Hematopoietic multipotent progenitor cell treated with erythropoietin and hydrocortisone succinate and interleukin-3 and kit ligand, for 17 days (in vitro differentiated cells): Measurements from ENCODE around the gene SPATA13.
"Not testable (repeated sequence)": the region's sequence is repeated elsewhere in the genome, so short reads cannot be mapped to it uniquely, and the experiment has no call there.

Experiments used
- DNase-seq: peaks from one replicate; pipeline ENCODE4 v3.0.0-alpha.2; 2015; ENCODE audit warnings: low spot score

Gene SPATA13

DNA sequence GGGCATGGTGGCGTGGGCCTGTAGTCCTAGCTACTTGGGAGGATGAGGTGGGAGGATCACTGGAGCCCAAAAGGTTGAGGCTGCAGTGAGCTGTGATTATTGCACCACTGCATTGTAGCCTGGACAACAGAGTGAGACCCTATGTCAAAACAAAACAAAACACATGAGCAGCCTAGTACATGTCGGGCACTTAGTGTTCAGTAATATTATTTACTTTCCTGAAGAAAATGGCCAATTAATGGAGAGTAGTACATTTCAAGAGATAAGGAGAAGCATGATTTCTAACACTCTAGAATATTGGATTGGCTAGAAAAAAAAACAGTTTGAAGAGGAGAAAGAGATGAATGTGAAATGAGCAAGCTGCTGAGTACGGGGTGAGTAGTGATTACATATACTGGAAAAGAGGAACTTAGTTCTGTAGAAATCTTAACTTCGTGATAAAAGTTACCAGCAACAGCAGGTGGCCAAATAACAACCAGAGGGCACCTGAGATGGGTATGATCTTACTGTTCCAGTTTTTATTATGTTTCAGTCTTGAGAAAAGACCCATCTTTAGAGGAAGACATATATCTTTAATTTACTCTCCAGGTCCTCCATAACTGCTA is 36.2 kb downstream of the SPATA13 start:
- no peak for DNase-seq

DNA sequence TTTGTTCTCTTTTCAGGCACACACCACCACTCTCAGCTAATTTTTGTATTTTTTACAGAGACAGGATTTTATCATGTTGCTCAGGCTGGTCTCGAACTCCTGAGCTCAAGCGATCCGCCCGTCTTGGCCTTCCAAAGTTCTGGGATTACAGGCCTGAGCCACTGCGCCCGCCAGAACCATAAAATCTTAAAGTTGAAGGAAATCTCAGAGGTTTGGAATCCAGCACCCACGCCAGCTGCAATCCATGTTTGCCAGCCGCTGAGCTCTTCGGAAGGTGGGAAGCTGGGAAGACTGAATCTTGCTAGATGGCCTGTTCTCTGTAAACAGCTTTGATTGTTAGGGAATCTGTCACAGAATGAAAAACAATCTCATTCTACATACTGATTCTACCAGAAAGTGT is 38.5 kb downstream of the SPATA13 start:
- DNase-seq, result no peak

GRCh38 chr13:24202215-24202614 is 41.7 kb downstream of the SPATA13 start:
- DNase-seq, result no peak

DNA sequence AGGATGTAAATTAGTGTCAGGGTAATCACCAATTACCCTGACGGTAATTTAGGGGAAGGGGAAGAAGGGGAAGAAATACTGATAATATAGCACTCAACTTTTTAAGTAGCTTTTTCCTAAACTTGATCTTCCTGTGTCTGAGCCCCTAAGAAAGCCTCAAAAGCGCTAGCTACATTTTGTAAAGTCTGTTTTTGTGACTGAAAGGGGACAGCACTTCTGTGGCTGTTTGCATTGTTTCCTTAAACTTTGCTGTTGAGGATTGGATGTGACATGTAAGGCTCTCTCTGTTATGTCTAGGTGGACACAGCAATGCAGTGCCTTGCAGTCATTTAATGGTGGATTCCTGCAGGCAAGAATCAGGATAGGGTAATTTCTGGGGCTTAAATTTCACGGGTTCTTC is 42.8 kb downstream of the SPATA13 start:
- no peak for DNase-seq

DNA sequence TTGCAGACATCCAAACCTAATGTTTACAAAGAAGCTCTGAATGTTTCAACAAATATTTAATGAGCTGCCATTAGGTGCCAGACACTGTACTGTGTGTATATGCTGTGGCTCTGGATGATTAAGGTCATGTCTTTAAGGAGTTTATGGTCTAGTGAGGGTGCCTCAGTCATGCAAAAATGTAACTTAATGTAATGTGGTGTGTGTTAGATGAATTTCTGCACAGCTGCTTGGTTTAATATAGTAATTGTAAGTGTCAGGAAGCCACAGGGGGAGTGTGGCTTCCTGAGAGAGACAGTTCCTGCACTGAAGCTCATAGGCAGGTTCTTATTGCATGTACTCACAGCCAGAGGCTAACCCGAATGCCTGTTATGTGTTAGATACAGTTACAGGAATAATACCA is 43.3 kb downstream of the SPATA13 start:
- no peak for DNase-seq

GRCh38 chr13:24205076-24205475 is 44.6 kb downstream of the SPATA13 start:
- DNase-seq, result not testable (repeated sequence)

- DNase-seq, result no peak
Measured at GRCh38 chr13:24207841-24208667, 47.5 kb downstream of the SPATA13 start.

- no peak for DNase-seq
Measured at GRCh38 chr13:24209138-24209537, 48.6 kb downstream of the SPATA13 start.

- DNase-seq, result no peak
Measured at GRCh38 chr13:24212254-24212653, 51.7 kb downstream of the SPATA13 start.

DNA sequence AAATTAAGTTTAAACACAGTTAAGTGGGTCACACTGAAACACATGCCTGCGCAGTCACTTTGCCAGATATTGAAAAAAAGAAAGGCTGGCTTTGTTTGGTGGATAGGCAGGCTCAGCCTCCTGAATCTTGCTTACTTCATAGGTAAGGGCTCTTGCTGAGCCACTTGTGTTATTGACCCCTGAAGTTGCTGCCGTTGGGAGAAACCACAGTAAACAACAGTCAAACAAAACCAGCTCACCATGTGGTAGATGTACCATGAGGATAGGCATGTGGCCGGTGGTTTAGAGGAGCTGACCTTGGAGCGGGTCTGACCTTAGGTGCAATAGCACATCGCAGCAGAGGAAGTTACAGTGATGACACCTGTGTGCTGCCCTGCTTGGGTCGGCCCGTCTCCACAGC is 52.2 kb downstream of the SPATA13 start:
- no peak for DNase-seq

DNA sequence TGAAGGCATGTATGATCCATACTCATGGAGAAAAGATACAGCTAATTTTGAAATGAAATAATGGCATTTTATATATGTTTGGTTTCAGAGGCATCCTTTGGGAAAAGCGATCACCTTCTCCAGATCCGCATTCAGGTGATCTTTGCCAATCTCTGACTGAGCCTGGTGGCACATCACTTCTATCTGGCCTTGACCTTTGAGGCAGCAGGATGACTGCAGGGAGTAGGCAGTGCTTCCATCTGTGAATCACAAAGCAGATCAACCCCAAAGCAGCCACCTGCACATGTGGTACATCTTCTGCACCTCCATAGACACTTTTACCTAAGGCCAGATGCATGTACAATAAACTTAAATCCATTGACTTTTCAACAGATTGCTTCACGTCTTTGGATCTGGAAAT is 53.4 kb downstream of the SPATA13 start:
- no peak for DNase-seq

DNA sequence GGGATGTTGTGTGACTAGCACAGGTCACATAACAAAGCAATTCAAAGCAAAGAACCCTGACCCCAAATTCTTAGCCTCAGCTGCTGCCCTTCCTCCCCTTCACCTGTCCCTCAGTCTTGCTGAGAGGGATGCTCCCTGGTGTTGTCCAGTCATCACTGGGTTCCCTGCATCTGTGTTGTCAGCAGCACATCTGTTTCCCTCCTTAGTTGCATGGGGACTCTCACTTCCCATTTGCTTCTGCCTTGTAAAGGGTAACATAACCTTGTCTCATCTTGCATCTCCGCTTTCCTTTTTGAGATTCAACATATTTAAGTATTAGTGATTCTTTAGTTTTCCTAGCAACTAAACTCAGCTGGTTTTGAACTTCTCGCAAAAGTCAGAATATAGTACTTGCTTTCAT is 54.0 kb downstream of the SPATA13 start:
- DNase-seq, result no peak

GRCh38 chr13:24215126-24215525 is 54.6 kb downstream of the SPATA13 start:
- DNase-seq, result no peak

DNA sequence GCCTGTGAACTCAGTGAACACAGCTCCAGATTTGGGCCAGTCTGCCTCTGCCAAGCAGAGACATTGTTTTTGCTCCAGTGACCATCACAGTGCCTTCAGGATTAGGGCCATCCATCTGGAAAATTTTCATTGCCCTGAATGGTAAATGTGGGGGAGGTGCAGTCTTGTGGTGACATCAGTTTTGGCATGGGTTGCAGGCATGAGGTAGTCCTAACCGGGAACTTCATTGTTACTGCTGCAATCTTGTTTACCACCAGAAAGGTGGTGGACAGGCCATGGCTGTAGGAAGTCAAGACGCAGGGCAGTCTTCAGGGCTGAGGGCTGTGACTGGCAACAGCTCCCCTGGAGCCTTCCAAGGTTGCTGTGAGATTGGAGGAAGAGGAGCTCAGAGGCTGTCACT is 55.2 kb downstream of the SPATA13 start:
- no peak for DNase-seq

DNA sequence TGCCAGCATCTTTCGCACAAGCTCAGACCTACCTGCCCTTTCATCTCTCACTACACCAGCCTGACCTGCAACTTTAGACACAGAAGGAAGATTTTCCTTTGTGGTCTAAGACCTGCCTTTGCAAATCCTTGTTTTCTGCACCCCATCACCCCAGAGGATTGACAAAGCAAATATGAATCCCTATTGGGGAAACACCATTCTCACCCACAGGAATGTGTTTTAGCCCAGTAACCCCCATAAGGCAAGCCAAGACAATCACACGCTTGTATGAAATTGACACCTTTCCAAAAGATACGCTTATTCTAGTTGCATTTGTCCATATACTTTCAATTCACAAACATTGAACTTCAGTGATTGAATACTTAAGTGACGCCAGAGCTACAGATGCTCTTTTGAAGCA is 55.7 kb downstream of the SPATA13 start:
- no peak for DNase-seq

- DNase-seq, result not testable (repeated sequence)
Measured at GRCh38 chr13:24216779-24217178, 56.3 kb downstream of the SPATA13 start.

GRCh38 chr13:24217601-24218281 is 57.2 kb downstream of the SPATA13 start:
- DNase-seq, result peak; percentile 22

- no peak for DNase-seq
Measured at GRCh38 chr13:24218338-24218737, 57.8 kb downstream of the SPATA13 start.

- DNase-seq, result no peak
Measured at GRCh38 chr13:24218977-24219376, 58.5 kb downstream of the SPATA13 start.

DNA sequence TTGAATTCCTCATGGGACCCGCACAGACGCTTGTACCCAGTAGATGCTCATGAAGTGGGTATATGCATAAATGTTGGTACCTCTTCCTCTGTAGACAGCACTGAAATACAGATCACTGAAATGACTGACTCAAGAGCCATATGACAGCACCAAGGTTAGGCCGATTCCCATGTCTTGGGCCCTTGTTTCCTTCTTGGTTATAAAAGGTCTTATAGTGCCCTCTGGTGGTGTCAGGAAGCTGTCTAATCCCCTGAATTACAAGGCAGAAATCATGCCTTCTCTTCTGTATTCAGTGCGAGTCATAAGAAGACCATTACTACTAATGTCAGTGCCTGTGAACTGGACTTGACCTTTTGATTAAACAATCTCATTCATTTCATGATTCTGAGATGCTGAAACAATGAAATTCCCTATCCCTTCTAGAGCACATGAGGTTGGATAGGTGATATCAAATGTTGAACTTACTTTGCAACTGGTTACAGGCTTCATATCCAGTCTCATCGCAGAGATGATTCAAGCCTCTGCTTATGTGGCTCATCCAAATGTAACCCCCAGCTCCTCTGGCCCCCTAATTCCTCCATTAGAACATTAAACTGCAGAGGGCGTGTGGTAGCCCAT is 59.7 kb downstream of the SPATA13 start:
- peak; percentile 79 for DNase-seq

GRCh38 chr13:24221007-24221406 is 60.5 kb downstream of the SPATA13 start:
- DNase-seq, result no peak

GRCh38 chr13:24222756-24223155 is 62.2 kb downstream of the SPATA13 start:
- no peak for DNase-seq
